Measurements from ENCODE around the gene TENT5C.

Gene TENT5C

GRCh38 chr1:117584181-117584580 lies 21.7 kb upstream of the TENT5C start:
- no peak for DNase-seq (ENCODE audit: low read depth)
- no peak for TF ChIP-seq CTCF (conservative IDR thresholded peaks at IDR 0.05; ENCODE audit: low read depth, low read length)
- no peak overlapping the region for H3K4me3 ChIP-seq (ENCODE audit: low read depth, low read length)

GRCh38 chr1:117585086-117585485 lies 20.8 kb upstream of the TENT5C start:
- no peak overlapping the region for H3K4me3 ChIP-seq (ENCODE audit: low read depth, low read length)
- no peak for TF ChIP-seq CTCF (conservative IDR thresholded peaks at IDR 0.05; ENCODE audit: low read depth, low read length)
- DNase-seq (ENCODE audit: low read depth): no peak

GRCh38 chr1:117586337-117586736 lies 19.5 kb upstream of the TENT5C start:
- no peak overlapping the region for H3K4me3 ChIP-seq (ENCODE audit: low read depth, low read length)
- TF ChIP-seq CTCF (conservative IDR thresholded peaks at IDR 0.05; ENCODE audit: low read depth, low read length): no peak
- DNase-seq (ENCODE audit: low read depth): no peak

GRCh38 chr1:117586747-117587498 lies 18.9 kb upstream of the TENT5C start:
- H3K4me3 ChIP-seq (ENCODE audit: low read depth, low read length): no peak overlapping the region
- DNase-seq (ENCODE audit: low read depth): no peak
- TF ChIP-seq CTCF (conservative IDR thresholded peaks at IDR 0.05; ENCODE audit: low read depth, low read length): no peak

GRCh38 chr1:117587499-117588356 lies 18.1 kb upstream of the TENT5C start:
- no peak for DNase-seq (ENCODE audit: low read depth)
- TF ChIP-seq CTCF (conservative IDR thresholded peaks at IDR 0.05; ENCODE audit: low read depth, low read length): no peak
- H3K4me3 ChIP-seq (ENCODE audit: low read depth, low read length): no peak overlapping the region

- DNase-seq (ENCODE audit: low read depth): no peak
- no peak for TF ChIP-seq CTCF (conservative IDR thresholded peaks at IDR 0.05; ENCODE audit: low read depth, low read length)
- H3K4me3 ChIP-seq (ENCODE audit: low read depth, low read length): no peak overlapping the region
Observed at GRCh38 chr1:117589544-117589943, 16.3 kb upstream of the TENT5C start.
